Spinal cord (tissue), 10 donors: Measurements from ENCODE around the gene PCDHGB7. TPM values are rescaled to one million over a fixed set of nuclear protein-coding genes. Genes with fewer than 3 reads are reported as not detected.
"Not testable (repeated sequence)": the region's sequence is repeated elsewhere in the genome, so short reads cannot be mapped to it uniquely, and the experiment has no call there.

ENCODE experiments used
- DNase-seq, 6 donors: peaks; one replicate each; pipeline versions ENCODE4 v3.0.0 to v3.0.0-alpha.2; 2013 to 2015; ENCODE audit warnings: low spot score in 6 of 6, low read depth in 4 of 6
- H3K27ac ChIP-seq: one replicate; pipeline ENCODE4 v1.5.1; 2013; ENCODE audit warnings: low read depth, low read length, control low read depth
- H3K27me3 ChIP-seq: one replicate; pipeline ENCODE4 v1.6.1; 2013; ENCODE audit warnings: low read length; ENCODE audit not compliant: control insufficient read depth, insufficient read depth
- H3K36me3 ChIP-seq: one replicate; pipeline ENCODE4 v1.6.1; 2013; ENCODE audit warnings: low read length; ENCODE audit not compliant: control insufficient read depth, insufficient read depth
- H3K4me1 ChIP-seq: one replicate; pipeline ENCODE4 v1.6.1; 2013; ENCODE audit warnings: low read length; ENCODE audit not compliant: control insufficient read depth, insufficient read depth
- H3K4me3 ChIP-seq: one replicate; pipeline ENCODE4 v1.5.1; 2013; ENCODE audit warnings: low read depth, low read length, control low read depth
- H3K9me3 ChIP-seq: one replicate; pipeline ENCODE4 v1.6.1; 2013; ENCODE audit warnings: low read length; ENCODE audit not compliant: control insufficient read depth, insufficient read depth
- WGBS: methylation state at CpG from one replicate; pipeline ENCODE4 v1.1.5; 2013; ENCODE audit warnings: missing lambda C conversion rate; ENCODE audit not compliant: insufficient coverage; 5-methylcytosine and 5-hydroxymethylcytosine counted together
- polyA plus RNA-seq, 2 donors: library from polyadenylated mRNA; unstranded; fragments of 120-200 nt; gene quantifications; one replicate each; pipeline ENCODE4 v1.2.1, GENCODE V29; 2013; ENCODE audit not compliant: insufficient read length in 2 of 2
- total RNA-seq, 2 donors: library from RNA; depleted of rRNA in 1 of 2; stranded (reverse); fragments of 120-200 nt in 1 of 2; fragments of >200 nt in 1 of 2; gene quantifications; one replicate each; pipeline versions ENCODE4 v1.2.3 to v1.2.4, GENCODE V29; 2013 to 2014
- donor health status: healthy.

PCDHGB7 gene
- total and polyA plus RNA-seq, 4 donors: 13.7 to 47.2 (median 25.1) TPM

- H3K27ac ChIP-seq, H3K27me3 ChIP-seq: not testable (repeated sequence)
- DNase-seq: peak in 2 of 6 donors; percentile 13 to 23
- Histone ChIP-seq H3K4me3 (peak within 1 kb of the TSS; percentile 9), H3K4me1 (peaks cover 13% of the 10 kb centered on the region), H3K36me3 (peaks cover 14% of the 10 kb centered on the region), H3K9me3 (peaks cover 64% of the 10 kb centered on the region)
- WGBS: 5% methylated on average over 17 of the region's 43 CpGs
These were observed 19.5 kb upstream of the PCDHGB7 start, which contains the start of gene PCDHGB5 for GRCh38 chr5:141397756-141398551. Gene PCDHGB5, plus strand, starts transcription at chr5:141397947. Its CDS starts 181 bp downstream, at chr5:141398128.

DNA sequence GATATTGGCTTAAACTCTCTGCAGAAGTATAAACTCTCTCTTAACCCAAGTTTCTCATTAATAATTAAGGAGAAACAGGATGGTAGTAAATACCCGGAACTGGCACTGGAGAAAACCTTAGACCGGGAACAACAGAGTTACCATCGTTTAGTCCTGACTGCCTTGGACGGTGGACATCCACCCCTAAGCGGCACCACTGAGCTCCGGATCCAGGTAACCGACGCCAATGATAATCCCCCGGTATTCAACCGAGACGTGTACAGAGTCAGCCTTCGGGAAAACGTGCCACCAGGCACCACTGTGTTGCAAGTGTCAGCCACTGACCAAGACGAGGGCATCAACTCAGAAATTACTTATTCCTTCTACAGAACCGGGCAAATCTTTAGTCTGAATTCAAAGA lies 18.9 kb upstream of the PCDHGB7 start:
- no peaks in the 10 kb centered on the region for H3K27me3 ChIP-seq
- no peak overlapping the region for H3K4me3 ChIP-seq
- peaks cover 60% of the 10 kb centered on the region for H3K9me3 ChIP-seq
- no peak overlapping the region for H3K27ac ChIP-seq
- WGBS: 21% methylated on average over 13 of the region's 15 CpGs
- no peak for DNase-seq
- peaks cover 14% of the 10 kb centered on the region for H3K36me3 ChIP-seq
- peaks cover 13% of the 10 kb centered on the region for H3K4me1 ChIP-seq

- WGBS: 18% methylated on average over 61 of the region's 61 CpGs
- peaks cover 12% of the 10 kb centered on the region for H3K4me1 ChIP-seq
- H3K27me3 ChIP-seq: no peaks in the 10 kb centered on the region
- peaks cover 60% of the 10 kb centered on the region for H3K9me3 ChIP-seq
- no peak for DNase-seq
- no peak overlapping the region for H3K27ac ChIP-seq
- no peak overlapping the region for H3K4me3 ChIP-seq
- peaks cover 12% of the 10 kb centered on the region for H3K36me3 ChIP-seq
These were observed 17.8 kb upstream of the PCDHGB7 start for GRCh38 chr5:141399555-141400258.

GRCh38 chr5:141402553-141403243 lies 14.8 kb upstream of the PCDHGB7 start, which contains the start of gene PCDHGA9:
Gene PCDHGA9, plus strand, starts transcription at chr5:141402778. Its CDS starts 175 bp downstream, at chr5:141402953.
- H3K27me3 ChIP-seq: no peaks in the 10 kb centered on the region
- peaks cover 16% of the 10 kb centered on the region for H3K36me3 ChIP-seq
- WGBS: 9% methylated on average over 23 of the region's 27 CpGs
- peaks cover 15% of the 10 kb centered on the region for H3K4me1 ChIP-seq
- peak within 1 kb of the TSS; percentile 17 for H3K4me3 ChIP-seq
- H3K9me3 ChIP-seq: peaks cover 54% of the 10 kb centered on the region
- peak in 2 of 6 donors; percentile 44 to 62 for DNase-seq
- no peak within 1 kb of the TSS for H3K27ac ChIP-seq

GRCh38 chr5:141403387-141403786 lies 14.1 kb upstream of the PCDHGB7 start:
- Histone ChIP-seq H3K4me1 (peaks cover 18% of the 10 kb centered on the region), H3K36me3 (peaks cover 21% of the 10 kb centered on the region), H3K27ac (no peak overlapping the region), H3K9me3 (peaks cover 55% of the 10 kb centered on the region), H3K4me3 (no peak overlapping the region), H3K27me3 (no peaks in the 10 kb centered on the region)
- WGBS: 20% methylated on average over 19 of the region's 22 CpGs
- no peak for DNase-seq

- not testable (repeated sequence) for H3K27ac ChIP-seq, H3K27me3 ChIP-seq
- Histone ChIP-seq H3K4me1 (peaks cover 18% of the 10 kb centered on the region), H3K4me3 (peak within 1 kb of the TSS; percentile 27), H3K9me3 (peaks cover 53% of the 10 kb centered on the region), H3K36me3 (peaks cover 23% of the 10 kb centered on the region)
- 4% methylated on average over 46 of the region's 51 CpGs for WGBS
- peak in 2 of 6 donors; percentile 55 to 76 for DNase-seq
These were observed 9.5 kb upstream of the PCDHGB7 start, which contains the start of gene PCDHGB6 for GRCh38 chr5:141407790-141408505. Gene PCDHGB6, plus strand, starts transcription at chr5:141408021. Its CDS starts 182 bp downstream, at chr5:141408203.

GRCh38 chr5:141409598-141410306 lies 7.7 kb upstream of the PCDHGB7 start:
- Histone ChIP-seq H3K4me3 (no peak overlapping the region), H3K27me3 (peaks cover 2% of the 10 kb centered on the region), H3K36me3 (peaks cover 24% of the 10 kb centered on the region), H3K4me1 (peaks cover 21% of the 10 kb centered on the region), H3K9me3 (peaks cover 56% of the 10 kb centered on the region), H3K27ac (no peak overlapping the region)
- 16% methylated on average over 64 of the region's 64 CpGs for WGBS
- DNase-seq: no peak

- H3K4me1 ChIP-seq: peaks cover 18% of the 10 kb centered on the region
- H3K27me3 ChIP-seq: peaks cover 2% of the 10 kb centered on the region
- no peak overlapping the region for H3K27ac ChIP-seq
- peaks cover 21% of the 10 kb centered on the region for H3K36me3 ChIP-seq
- no peak for DNase-seq
- 54% methylated on average over 2 of the region's 3 CpGs for WGBS
- H3K4me3 ChIP-seq: no peak overlapping the region
- H3K9me3 ChIP-seq: peaks cover 60% of the 10 kb centered on the region
These were observed 5.9 kb upstream of the PCDHGB7 start for GRCh38 chr5:141411575-141411974.
